ENCODE results near the gene DEFB132.

The DEFB132 gene

GRCh38 chr20:257419-257818 lies at the start of gene DEFB132:
DEFB132 (plus strand) TSS chr20:257724; CDS start chr20:257779, 55 bp downstream.
- no peak for TF ChIP-seq CTCF (IDR thresholded peaks at IDR 0.05; ENCODE audit: control extremely low read depth, extremely low read depth, low read depth, missing control alignments)
- no peak for DNase-seq (ENCODE audit: extremely low spot score)
- CTCF ChIA-PET, result interaction anchor here (1.7 kb wide), 2 partner anchors 9 to 12 kb away, joined by 8 to 10 read pairs; no protein-coding TSS in a partner anchor
- POLR2A ChIA-PET, result no interaction called here

- DNase-seq (ENCODE audit: extremely low spot score), result peak; percentile 28
- CTCF ChIA-PET, result interaction anchor here (0.9 to 1.6 kb wide), 6 partner anchors 11 to 133 kb away, joined by 3 to 12 read pairs (median 4); partner anchors contain the start of gene DEFB129
- TF ChIP-seq CTCF (IDR thresholded peaks at IDR 0.05; ENCODE audit: control extremely low read depth, extremely low read depth, low read depth, missing control alignments), result peak; percentile 60
- POLR2A ChIA-PET, result no interaction called here
These were observed 48.5 kb upstream of the DEFB132 start for GRCh38 chr20:208942-209566.

GRCh38 chr20:210809-211502 lies 46.6 kb upstream of the DEFB132 start:
- no peak for DNase-seq (ENCODE audit: extremely low spot score)
- POLR2A ChIA-PET, result no interaction called here
- CTCF ChIA-PET, result interaction anchor here (0.8 to 1.5 kb wide), 4 partner anchors 8 to 119 kb away, joined by 4 to 7 read pairs (median 5); no protein-coding TSS in a partner anchor
- TF ChIP-seq CTCF (IDR thresholded peaks at IDR 0.05; ENCODE audit: control extremely low read depth, extremely low read depth, low read depth, missing control alignments), result no peak

- TF ChIP-seq CTCF (IDR thresholded peaks at IDR 0.05; ENCODE audit: control extremely low read depth, extremely low read depth, low read depth, missing control alignments), result no peak
- CTCF ChIA-PET, result interaction anchor here (1.2 to 2.7 kb wide), 6 partner anchors 9 to 116 kb away, joined by 3 to 16 read pairs (median 6); partner anchors contain the start of gene DEFB129
- DNase-seq (ENCODE audit: extremely low spot score), result no peak
- POLR2A ChIA-PET, result interaction anchor here (0.7 kb wide), 1 partner anchor 118 kb away, joined by 3 read pairs; no protein-coding TSS in a partner anchor
These were observed 43.1 kb upstream of the DEFB132 start for GRCh38 chr20:214383-214782.

- ChIA-PET CTCF (interaction anchor here (0.9 to 2.1 kb wide), 4 partner anchors 10 to 115 kb away, joined by 3 to 16 read pairs (median 7); no protein-coding TSS in a partner anchor), POLR2A (no interaction called here)
- no peak for DNase-seq (ENCODE audit: extremely low spot score)
- TF ChIP-seq CTCF (IDR thresholded peaks at IDR 0.05; ENCODE audit: control extremely low read depth, extremely low read depth, low read depth, missing control alignments), result no peak
These were observed 41.7 kb upstream of the DEFB132 start for GRCh38 chr20:215796-216195.

GRCh38 chr20:217266-217665 lies 40.3 kb upstream of the DEFB132 start:
- ChIA-PET CTCF (interaction anchor here (0.8 to 1.4 kb wide), 3 partner anchors 9 to 113 kb away, joined by 4 to 5 read pairs (median 4); partner anchors contain the start of gene DEFB129), POLR2A (no interaction called here)
- no peak for DNase-seq (ENCODE audit: extremely low spot score)
- TF ChIP-seq CTCF (IDR thresholded peaks at IDR 0.05; ENCODE audit: control extremely low read depth, extremely low read depth, low read depth, missing control alignments), result no peak

Data from GM10248 (cell line).